Dedifferentiated amniotic fluid mesenchymal stem cell (primary cell): ENCODE results near the gene TFAP2B.

ENCODE experiments used
- DNase-seq: peaks from one replicate; pipeline ENCODE4 v3.0.0-alpha.2; 2016; ENCODE audit errors: extremely low spot score

TFAP2B gene

GRCh38 chr6:50824552-50824951 lies 5.9 kb downstream of the TFAP2B start:
- no peak for DNase-seq

- no peak for DNase-seq
Observed at GRCh38 chr6:50825375-50826036, 6.8 kb downstream of the TFAP2B start.

- DNase-seq: no peak
Observed at GRCh38 chr6:50826037-50826761, 7.5 kb downstream of the TFAP2B start.

GRCh38 chr6:50826803-50827202 lies 8.1 kb downstream of the TFAP2B start:
- DNase-seq: no peak

GRCh38 chr6:50829049-50829448 lies 10.4 kb downstream of the TFAP2B start:
- DNase-seq: no peak

GRCh38 chr6:50829898-50830444 lies 11.3 kb downstream of the TFAP2B start:
- no peak for DNase-seq

GRCh38 chr6:50831186-50831585 lies 12.5 kb downstream of the TFAP2B start:
- DNase-seq: no peak

GRCh38 chr6:50832912-50833311 lies 14.2 kb downstream of the TFAP2B start:
- no peak for DNase-seq

- DNase-seq: no peak
Observed at GRCh38 chr6:50834929-50835410, 16.3 kb downstream of the TFAP2B start.

- no peak for DNase-seq
Observed at GRCh38 chr6:50836231-50836630, 17.6 kb downstream of the TFAP2B start.

GRCh38 chr6:50837589-50838445 lies 19.1 kb downstream of the TFAP2B start:
- DNase-seq: no peak

- DNase-seq: no peak
Observed at GRCh38 chr6:50840112-50840810, 21.6 kb downstream of the TFAP2B start.

- no peak for DNase-seq
Observed at GRCh38 chr6:50840811-50841192, 22.1 kb downstream of the TFAP2B start.

- no peak for DNase-seq
Observed at GRCh38 chr6:50842446-50842845, 23.8 kb downstream of the TFAP2B start.

- no peak for DNase-seq
Observed at GRCh38 chr6:50842861-50843384, 24.3 kb downstream of the TFAP2B start.

GRCh38 chr6:50843842-50844241 lies 25.2 kb downstream of the TFAP2B start:
- no peak for DNase-seq

- DNase-seq: no peak
Observed at GRCh38 chr6:50845499-50846143, 26.9 kb downstream of the TFAP2B start.

GRCh38 chr6:50846144-50846851 lies 27.6 kb downstream of the TFAP2B start:
- DNase-seq: no peak

GRCh38 chr6:50846852-50847155 lies 28.1 kb downstream of the TFAP2B start:
- no peak for DNase-seq

- no peak for DNase-seq
Observed at GRCh38 chr6:50847890-50848594, 29.4 kb downstream of the TFAP2B start.
